Transverse colon (tissue), 4 donors: Measurements from ENCODE around the gene IHH. TPM values are rescaled to one million over a fixed set of nuclear protein-coding genes. Genes with fewer than 3 reads are reported as not detected.

Experiments used
- DNase-seq: peaks from one replicate; pipeline ENCODE4 v3.0.0-alpha.2; 2019
- H3K27ac ChIP-seq, 4 donors: fragments of 200-600 bp; sonication (generic); 2 replicates each; pipeline ENCODE4 v1.5.1; 2016 to 2018; ENCODE audit warnings: inconsistent platforms in 4 of 4
- H3K27me3 ChIP-seq: fragments of 200-600 bp; sonication (generic); 2 replicates; pipeline ENCODE4 v1.5.1; 2017; ENCODE audit warnings: inconsistent platforms
- H3K36me3 ChIP-seq, 4 donors: fragments of 200-600 bp; sonication (generic); 2 replicates each; pipeline ENCODE4 v1.5.1; 2017 to 2019; ENCODE audit warnings: inconsistent platforms in 4 of 4
- H3K4me1 ChIP-seq, 4 donors: fragments of 200-600 bp; sonication (generic); 2 replicates each; pipeline ENCODE4 v1.5.1; 2017 to 2020; ENCODE audit warnings: inconsistent platforms in 4 of 4
- H3K4me3 ChIP-seq, 4 donors: fragments of 200-600 bp; sonication (generic); 1 replicate in 1 of 4; 2 replicates in 3 of 4; pipeline versions ENCODE4 v1.5.1 to v1.6.1; 2017 to 2019; ENCODE audit warnings: inconsistent platforms in 4 of 4
- H3K9me3 ChIP-seq, 2 donors: fragments of 200-600 bp; sonication (generic); 2 replicates each; pipeline ENCODE4 v1.5.1; 2017 to 2019; ENCODE audit warnings: inconsistent platforms in 2 of 2
- EP300 ChIP-seq: sonication (generic); formaldehyde crosslinking; IDR thresholded peaks from one replicate; pipeline ENCODE4 v1.6.1; 2017; ENCODE audit warnings: antibody characterized with exemption, low read depth
- POLR2A ChIP-seq: fragments of 450-650 bp; IDR thresholded peaks from one replicate; pipeline ENCODE4 v1.6.1; 2016; ENCODE audit warnings: antibody characterized with exemption, mild to moderate bottlenecking, moderate library complexity
- POLR2AphosphoS5 ChIP-seq, 3 donors: sonication (generic); formaldehyde crosslinking; IDR thresholded peaks; one replicate each; pipeline ENCODE4 v1.6.1; 2016; ENCODE audit warnings: antibody characterized with exemption in 3 of 3
- WGBS, 2 donors: methylation state at CpG; one replicate each; pipeline ENCODE4 v1.1.5; 2018; ENCODE audit warnings: low coverage in 1 of 2; 5-methylcytosine and 5-hydroxymethylcytosine counted together
- in situ Hi-C, 4 donors: fragments of 200-750 bp; cut with MboI; loops; one replicate each; pipeline versions ENCODE4 v1.15.0 to v1.15.1; 2017; ENCODE audit warnings: low sequenced_read_pairs in 3 of 4, low pct_ligation_motif_present in 1 of 4, low pct_unique_long_range_greater_than_20kb in 1 of 4
- intact Hi-C: fragments of 100-400 bp; cut with DNase I; formaldehyde crosslinking; loops from one replicate; pipeline ENCODE4 v1.15.1; 2023; ENCODE audit warnings: low total_unique reads
- small RNA-seq, 4 donors: library from RNA; depleted of rRNA; stranded (forward); fragments of <200 nt; gene quantifications; one replicate each; pipeline ENCODE3, GENCODE V24; 2016
- total RNA-seq, 4 donors: library from RNA; depleted of rRNA; stranded (reverse); fragments of >200 nt; gene quantifications; one replicate each; pipeline ENCODE4 v1.1.0, GENCODE V29; 2016
- TF ChIP-seq, protein P1 (sequence below), 5 experiments: fragments of 200-600 bp in 3 of 5; fragments of 450-650 bp in 2 of 5; sonication (generic) in 3 of 5; IDR thresholded peaks; 1 replicate in 2 of 5; 2 replicates in 3 of 5; pipeline ENCODE4 v1.5.1; 2016 to 2017; ENCODE audit warnings: antibody characterized with exemption in 5 of 5, inconsistent platforms in 3 of 5, mild to moderate bottlenecking in 2 of 5, moderate library complexity in 1 of 5

Gene IHH
- total RNA-seq, 4 donors from 2014 or later, result 21.1 to 67.4 (median 65.5) TPM

GRCh38 chr2:219010873-219011272 is 49.8 kb downstream of the IHH start:
- Histone ChIP-seq H3K4me1 (no peaks in the 10 kb centered on the region), H3K9me3 (no peaks in the 10 kb centered on the region), H3K27ac (no peak overlapping the region), H3K36me3 (no peaks in the 10 kb centered on the region), H3K4me3 (no peak overlapping the region), H3K27me3 (peaks cover 14% of the 10 kb centered on the region)
- WGBS, 2 donors, result 71 to 80% methylated on average over 2 to 5 of the region's 5 CpGs
- DNase-seq, result no peak
- in situ Hi-C loops (no loop called here), intact Hi-C loops (no loop called here)
- TF ChIP-seq EP300 (no peak), POLR2A (no peak), POLR2AphosphoS5 (IDR thresholded peaks at IDR 0.05) (no peak)
- TF ChIP-seq, protein P1, sequence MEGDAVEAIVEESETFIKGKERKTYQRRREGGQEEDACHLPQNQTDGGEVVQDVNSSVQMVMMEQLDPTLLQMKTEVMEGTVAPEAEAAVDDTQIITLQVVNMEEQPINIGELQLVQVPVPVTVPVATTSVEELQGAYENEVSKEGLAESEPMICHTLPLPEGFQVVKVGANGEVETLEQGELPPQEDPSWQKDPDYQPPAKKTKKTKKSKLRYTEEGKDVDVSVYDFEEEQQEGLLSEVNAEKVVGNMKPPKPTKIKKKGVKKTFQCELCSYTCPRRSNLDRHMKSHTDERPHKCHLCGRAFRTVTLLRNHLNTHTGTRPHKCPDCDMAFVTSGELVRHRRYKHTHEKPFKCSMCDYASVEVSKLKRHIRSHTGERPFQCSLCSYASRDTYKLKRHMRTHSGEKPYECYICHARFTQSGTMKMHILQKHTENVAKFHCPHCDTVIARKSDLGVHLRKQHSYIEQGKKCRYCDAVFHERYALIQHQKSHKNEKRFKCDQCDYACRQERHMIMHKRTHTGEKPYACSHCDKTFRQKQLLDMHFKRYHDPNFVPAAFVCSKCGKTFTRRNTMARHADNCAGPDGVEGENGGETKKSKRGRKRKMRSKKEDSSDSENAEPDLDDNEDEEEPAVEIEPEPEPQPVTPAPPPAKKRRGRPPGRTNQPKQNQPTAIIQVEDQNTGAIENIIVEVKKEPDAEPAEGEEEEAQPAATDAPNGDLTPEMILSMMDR (IDR thresholded peaks at IDR 0.05), result no peak

- Histone ChIP-seq H3K27me3 (peaks cover 20% of the 10 kb centered on the region), H3K36me3 (no peaks in the 10 kb centered on the region), H3K4me3 (no peak overlapping the region), H3K4me1 (no peaks in the 10 kb centered on the region), H3K9me3 (no peaks in the 10 kb centered on the region), H3K27ac (no peak overlapping the region)
- peak; percentile 44 for DNase-seq
- 33 to 39% methylated on average over 3 to 6 of the region's 6 CpGs for WGBS, 2 donors
- in situ Hi-C loops (no loop called here), intact Hi-C loops (no loop called here)
- no peak for TF ChIP-seq POLR2AphosphoS5 (IDR thresholded peaks at IDR 0.05)
- TF ChIP-seq, protein P1 (IDR thresholded peaks at IDR 0.05), result peak; percentile 15 to 48 (median 36)
- TF ChIP-seq POLR2A, result no peak
These were observed 50.5 kb downstream of the IHH start for GRCh38 chr2:219010162-219010756.

GRCh38 chr2:219009294-219009693 is 51.4 kb downstream of the IHH start:
- H3K27me3 ChIP-seq, result peaks cover 30% of the 10 kb centered on the region
- DNase-seq, result no peak
- no peaks in the 10 kb centered on the region for H3K9me3 ChIP-seq
- TF ChIP-seq POLR2A (no peak), EP300 (no peak), POLR2AphosphoS5 (IDR thresholded peaks at IDR 0.05) (no peak)
- TF ChIP-seq, protein P1 (IDR thresholded peaks at IDR 0.05), result no peak
- H3K4me3 ChIP-seq, result no peak overlapping the region
- in situ Hi-C loops, result no loop called here
- intact Hi-C loops, result no loop called here
- no peaks in the 10 kb centered on the region for H3K4me1 ChIP-seq
- no peaks in the 10 kb centered on the region for H3K36me3 ChIP-seq
- WGBS, 2 donors, result 69 to 77% methylated on average over 2 of the region's 2 CpGs
- H3K27ac ChIP-seq, result no peak overlapping the region

Small RNA genes within 50 kb of the gene (small RNA-seq; reads per million reads assigned to genes)
- 0.24 to 2.5 (median 1.3) reads per million in 4 donors for gene MIR3131
- 0 to 2.2 (median 0.09) reads per million in 4 donors for gene RN7SL764P

Other genes starting within 250 kb of the IHH start
- not detected for gene PRKAG3, start 229.1 kb downstream of the IHH start, total RNA-seq
- gene WNT6, start 201.1 kb downstream of the IHH start, total RNA-seq, result 100 to 1,000 TPM in 1 of 4 donors, 1 to 10 TPM in 1, under 1 TPM in 1, not detected in 1; 0.82 to 164 (median 1.7) TPM
- gene WNT10A, start 180.1 kb downstream of the IHH start, total RNA-seq, result 1 to 10 TPM in 1 of 4 donors, under 1 TPM in 1, not detected in 2; 0.27 to 1.6 TPM
- gene CDK5R2, start 101.3 kb downstream of the IHH start, total RNA-seq, result under 1 TPM in 1 of 4 donors, not detected in 3; 0.41 TPM
- gene FEV, start 75.7 kb downstream of the IHH start, total RNA-seq, result 1 to 10 TPM in 2 of 4 donors, not detected in 2; 1.9 to 8.2 TPM
- 1 to 10 TPM in 1 of 4 donors, not detected in 3; 5.6 TPM for gene CRYBA2, start 67.5 kb downstream of the IHH start, total RNA-seq
- gene CFAP65, start 19.4 kb downstream of the IHH start, total RNA-seq, result 1 to 10 TPM in 2 of 4 donors, under 1 TPM in 1, not detected in 1; 0.64 to 3.0 (median 1.5) TPM
- gene NHEJ1, start 99.9 kb upstream of the IHH start, total RNA-seq, result 10 to 100 TPM; 50.5 to 90.2 (median 65.3) TPM
- 10 to 100 TPM in 3 of 4 donors, 1 to 10 TPM in 1; 5.4 to 18.4 (median 15.7) TPM for gene SLC23A3, start 109.1 kb upstream of the IHH start, total RNA-seq
- 100 to 1,000 TPM in 3 of 4 donors, 10 to 100 TPM in 1; 50.4 to 114 (median 106) TPM for gene CNPPD1, start 116.0 kb upstream of the IHH start, total RNA-seq
- gene RETREG2, start 117.4 kb upstream of the IHH start, total RNA-seq, result 100 to 1,000 TPM in 2 of 4 donors, 10 to 100 TPM in 2; 37.8 to 226 (median 102) TPM
- 100 to 1,000 TPM in 3 of 4 donors, 10 to 100 TPM in 1; 90.2 to 156 (median 119) TPM for gene ZFAND2B, start 145.9 kb upstream of the IHH start, total RNA-seq
- 10 to 100 TPM in 3 of 4 donors, 1 to 10 TPM in 1; 3.4 to 28.7 (median 20.4) TPM for gene ABCB6, start 158.0 kb upstream of the IHH start, total RNA-seq
- gene ATG9A, start 168.7 kb upstream of the IHH start, total RNA-seq, result 100 to 1,000 TPM in 1 of 4 donors, 10 to 100 TPM in 3; 73.2 to 243 (median 82.7) TPM
- 100 to 1,000 TPM in 2 of 4 donors, 10 to 100 TPM in 2; 64.3 to 318 (median 114) TPM for gene ANKZF1, start 168.9 kb upstream of the IHH start, total RNA-seq
- gene GLB1L, start 184.5 kb upstream of the IHH start, total RNA-seq, result 1 to 10 TPM in 3 of 4 donors, under 1 TPM in 1; 0.40 to 9.1 (median 3.8) TPM
- 10 to 100 TPM; 18.7 to 44.8 (median 28.2) TPM for gene STK16, start 184.6 kb upstream of the IHH start, total RNA-seq
- not detected for gene TUBA4B, start 192.3 kb upstream of the IHH start, total RNA-seq
- 100 to 1,000 TPM in 1 of 4 donors, 10 to 100 TPM in 3; 39.2 to 101 (median 70.8) TPM for gene TUBA4A, start 193.0 kb upstream of the IHH start, total RNA-seq
- 10 to 100 TPM; 22.7 to 95.0 (median 54.3) TPM for gene DNAJB2, start 218.4 kb upstream of the IHH start, total RNA-seq
- 1 to 10 TPM in 3 of 4 donors, under 1 TPM in 1; 0.60 to 2.6 (median 2.1) TPM for gene PTPRN, start 248.5 kb upstream of the IHH start, total RNA-seq